Endometrial microvascular endothelial cells (primary cell): ENCODE results near the gene LBHD1. TPM values are rescaled to one million over a fixed set of nuclear protein-coding genes. Genes with fewer than 3 reads are reported as not detected.
"Not testable (repeated sequence)": the region's sequence is repeated elsewhere in the genome, so short reads cannot be mapped to it uniquely, and the experiment has no call there.

ENCODE experiments used
- in situ Hi-C: cut with HindIII; loops from 2 replicates; pipeline ENCODE4 v1.10.0; 2017; ENCODE audit warnings: low sequenced_read_pairs, low pct_unique_long_range_greater_than_20kb; ENCODE audit errors: inconsistent ontology term
- total RNA-seq: library from RNA; depleted of rRNA; stranded (reverse); fragments of >200 nt; gene quantifications from one replicate; pipeline ENCODE4 v1.2.3, GENCODE V29; 2015; ENCODE audit errors: inconsistent ontology term

Gene LBHD1
- total RNA-seq, 1 donor from 2014 or later, result 5.8 TPM

GRCh38 chr11:62645671-62645945, 26.5 kb downstream of the LBHD1 start:
- in situ Hi-C loops, result no loop called here

GRCh38 chr11:62644220-62644619, 27.8 kb downstream of the LBHD1 start:
- in situ Hi-C loops, result no loop called here

GRCh38 chr11:62632492-62632891, 39.6 kb downstream of the LBHD1 start:
- in situ Hi-C loops, result loop anchor here (10.0 kb wide), 1 partner anchor 62 kb away; no protein-coding TSS in a partner anchor

- in situ Hi-C loops, result no loop called here
Observed at GRCh38 chr11:62627713-62628112, 44.4 kb downstream of the LBHD1 start.

- in situ Hi-C loops, result no loop called here
Observed at GRCh38 chr11:62622476-62623089, 49.5 kb downstream of the LBHD1 start.

DNA sequence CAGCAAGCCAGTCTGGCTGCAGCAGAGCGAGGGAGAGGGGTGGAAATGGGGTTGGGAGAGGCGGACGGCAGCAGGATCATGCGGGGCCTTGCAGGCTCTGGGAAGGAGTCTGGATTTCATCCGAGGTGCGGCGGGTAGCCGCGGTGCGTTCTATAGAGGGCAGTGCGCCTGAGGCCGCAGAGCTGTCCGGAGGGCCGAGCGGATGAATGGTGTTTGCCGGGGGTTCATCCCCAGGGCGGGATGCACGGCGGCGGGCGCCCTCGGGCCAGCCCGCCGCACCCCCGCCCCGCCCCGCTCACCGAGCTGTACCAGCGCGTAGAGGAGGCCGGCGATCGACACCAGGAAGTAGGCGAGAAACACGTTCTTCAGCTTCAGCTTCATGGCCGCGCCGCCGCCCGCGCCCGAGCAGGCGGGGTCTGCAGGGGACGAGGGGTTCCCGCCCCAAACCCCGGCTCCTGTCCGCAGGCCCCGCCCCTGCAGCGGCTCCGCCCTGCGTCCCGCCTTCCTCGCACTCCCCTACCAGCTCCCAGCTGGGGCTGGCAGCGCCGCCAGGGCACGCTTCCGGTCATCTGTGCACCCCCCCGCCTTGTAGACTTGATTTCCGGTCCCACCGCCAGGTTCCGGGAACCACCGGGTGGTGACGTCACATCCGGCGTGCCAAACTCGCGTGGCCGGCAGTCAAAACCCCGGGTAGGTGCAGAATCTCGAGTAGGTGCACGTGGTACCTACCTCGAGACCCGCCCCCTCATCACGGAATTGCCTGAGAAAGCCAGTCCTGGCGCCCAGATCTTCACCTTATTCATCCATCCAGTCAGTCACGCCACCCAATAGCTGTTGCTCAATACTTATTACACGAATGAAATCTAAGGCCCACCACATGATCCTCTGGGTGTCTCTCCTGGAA, 50.2 kb downstream of the LBHD1 start, which contains the start of gene B3GAT3:
Gene B3GAT3, minus strand, starts transcription at position 420 of the 904 bp plus-strand sequence. Its CDS starts 39 bp downstream, at position 381.
- in situ Hi-C loops, result no loop called here

DNA sequence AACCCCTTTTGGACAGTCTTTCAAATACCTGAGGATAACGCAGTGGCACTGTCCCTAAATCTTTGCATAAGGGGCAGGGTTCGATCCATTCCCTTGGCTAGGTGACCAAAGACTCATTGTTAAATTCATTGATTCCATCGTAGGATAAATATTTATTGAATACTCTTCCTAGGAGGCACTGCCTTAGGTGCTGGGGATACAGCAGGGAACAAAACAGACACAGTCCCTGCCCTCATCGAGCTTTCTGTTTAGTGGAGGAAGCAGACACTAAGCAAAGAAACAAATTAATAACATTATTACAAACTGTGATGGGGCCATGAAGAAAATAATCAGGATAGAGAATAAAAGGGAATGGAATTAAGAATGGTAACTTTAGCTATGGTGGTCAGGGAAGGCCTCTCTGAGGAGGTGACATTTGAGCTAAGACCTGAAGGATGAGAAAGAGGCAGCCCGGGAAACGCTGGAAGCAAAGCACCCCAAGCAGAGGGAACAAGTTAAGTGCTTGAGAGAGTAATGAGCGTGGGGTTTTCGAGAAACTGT, 51.0 kb downstream of the LBHD1 start:
- in situ Hi-C loops, result no loop called here

- in situ Hi-C loops, result not testable (repeated sequence)
Observed at GRCh38 chr11:62616957-62617356, 55.1 kb downstream of the LBHD1 start.

GRCh38 chr11:62615521-62615920, 56.5 kb downstream of the LBHD1 start:
- in situ Hi-C loops, result no loop called here

GRCh38 chr11:62614275-62614674, 57.8 kb downstream of the LBHD1 start:
- in situ Hi-C loops, result no loop called here

DNA sequence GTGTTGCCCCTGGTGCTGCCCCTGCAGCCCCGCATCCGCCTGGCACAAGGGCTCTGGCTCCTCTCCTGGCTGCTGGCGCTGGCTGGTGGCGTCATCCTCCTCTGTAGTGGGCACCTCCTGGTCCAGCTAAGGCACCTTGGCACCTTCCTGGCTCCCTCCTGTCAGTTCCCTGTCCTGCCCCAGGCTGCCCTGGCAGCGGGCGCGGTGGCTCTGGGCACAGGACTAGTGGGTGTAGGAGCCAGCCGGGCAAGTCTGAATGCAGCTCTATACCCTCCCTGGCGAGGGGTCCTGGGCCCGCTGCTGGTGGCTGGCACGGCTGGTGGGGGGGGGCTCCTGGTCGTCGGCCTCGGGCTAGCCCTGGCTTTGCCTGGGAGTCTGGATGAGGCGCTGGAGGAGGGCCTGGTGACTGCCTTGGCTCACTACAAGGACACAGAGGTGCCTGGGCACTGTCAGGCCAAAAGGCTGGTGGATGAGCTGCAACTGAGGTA, 58.7 kb downstream of the LBHD1 start:
- in situ Hi-C loops, result no loop called here

Other genes starting within 250 kb of the LBHD1 start
- 299 TPM for gene AHNAK, start 125.5 kb downstream of the LBHD1 start, total RNA-seq
- gene EEF1G, start 98.4 kb downstream of the LBHD1 start, total RNA-seq, result 1,762 TPM
- gene TUT1, start 80.7 kb downstream of the LBHD1 start, total RNA-seq, result 12.7 TPM
- gene MTA2, start 70.4 kb downstream of the LBHD1 start, total RNA-seq, result 195 TPM
- gene EML3, start 59.5 kb downstream of the LBHD1 start, total RNA-seq, result 42.1 TPM
- 8.0 TPM for gene ROM1, start 59.0 kb downstream of the LBHD1 start, total RNA-seq
- 40.0 TPM for gene B3GAT3, start 50.3 kb downstream of the LBHD1 start, total RNA-seq
- 294 TPM for gene GANAB, start 25.7 kb downstream of the LBHD1 start, total RNA-seq
- gene INTS5, start 19.0 kb downstream of the LBHD1 start, total RNA-seq, result 35.2 TPM
- gene C11orf98, start 7.1 kb downstream of the LBHD1 start, total RNA-seq, result 87.7 TPM
- gene CSKMT, start 7.0 kb downstream of the LBHD1 start, total RNA-seq, result 3.9 TPM
- gene UQCC3, start 594 bp downstream of the LBHD1 start, total RNA-seq, result 12.4 TPM
- 89.8 TPM for gene UBXN1, start 6.8 kb upstream of the LBHD1 start, total RNA-seq
- gene LRRN4CL, start 17.3 kb upstream of the LBHD1 start, total RNA-seq, result not detected
- 55.5 TPM for gene BSCL2, start 35.2 kb upstream of the LBHD1 start, total RNA-seq
- not detected for gene GNG3, start 35.4 kb upstream of the LBHD1 start, total RNA-seq
- 6.7 TPM for gene HNRNPUL2, start 55.2 kb upstream of the LBHD1 start, total RNA-seq
- gene TTC9C, start 56.2 kb upstream of the LBHD1 start, total RNA-seq, result 28.1 TPM
- gene ZBTB3, start 81.9 kb upstream of the LBHD1 start, total RNA-seq, result 9.9 TPM
- 85.5 TPM for gene POLR2G, start 89.3 kb upstream of the LBHD1 start, total RNA-seq
- 22.1 TPM for gene TAF6L, start 99.1 kb upstream of the LBHD1 start, total RNA-seq
- gene TMEM179B, start 115.1 kb upstream of the LBHD1 start, total RNA-seq, result 91.6 TPM
- gene TMEM223, start 119.7 kb upstream of the LBHD1 start, total RNA-seq, result 27.6 TPM
- 45.7 TPM for gene NXF1, start 133.2 kb upstream of the LBHD1 start, total RNA-seq
- gene STX5, start 159.8 kb upstream of the LBHD1 start, total RNA-seq, result 33.4 TPM
- gene TEX54, start 160.6 kb upstream of the LBHD1 start, total RNA-seq, result not detected
- 49.7 TPM for gene WDR74, start 167.3 kb upstream of the LBHD1 start, total RNA-seq
- 224 TPM for gene SLC3A2, start 208.6 kb upstream of the LBHD1 start, total RNA-seq
- not detected for gene CHRM1, start 249.1 kb upstream of the LBHD1 start, total RNA-seq